HCT116 (cell line): Measurements from ENCODE around the gene THEM4. TPM values are rescaled to one million over a fixed set of nuclear protein-coding genes. Genes with fewer than 3 reads are reported as not detected.

ENCODE experiments used
- EGR1 ChIP-seq: IDR thresholded peaks from 2 replicates; pipeline ENCODE4 v1.6.1; 2012; ENCODE audit warnings: low read depth
- ELF1 ChIP-seq: IDR thresholded peaks from 2 replicates; pipeline ENCODE4 v1.6.1; 2012; ENCODE audit warnings: low read depth, borderline replicate concordance
- EZH2 ChIP-seq: fragments of 200-600 bp; sonication (generic); IDR thresholded peaks from 2 replicates; pipeline ENCODE4 v1.6.1; 2017; ENCODE audit warnings: antibody characterized with exemption, mixed run types
- RAD21 ChIP-seq: IDR thresholded peaks from 2 replicates; pipeline ENCODE4 v1.6.1; 2012; ENCODE audit warnings: low read depth, mild to moderate bottlenecking
- SIN3A ChIP-seq: IDR thresholded peaks from 2 replicates; pipeline ENCODE4 v1.6.1; 2012; ENCODE audit warnings: low read depth
- SRF ChIP-seq: IDR thresholded peaks from 2 replicates; pipeline ENCODE4 v1.6.1; 2012; ENCODE audit warnings: low read depth
- ZBTB33 ChIP-seq: IDR thresholded peaks from 2 replicates; pipeline ENCODE4 v1.6.1; 2011; ENCODE audit warnings: mild to moderate bottlenecking, low read length, moderate library complexity; ENCODE audit not compliant: insufficient replicate concordance; ENCODE audit errors: extremely low read depth
- ZFX ChIP-seq: fragments of 450-650 bp; IDR thresholded peaks from 2 replicates; pipeline ENCODE4 v1.6.1; 2017
- total RNA-seq: library from RNA; stranded (reverse); gene quantifications from one replicate; pipeline ENCODE4 v1.2.1, GENCODE V29; 2021; ENCODE audit not compliant: unreplicated experiment
- TF ChIP-seq, protein P1 (sequence below): IDR thresholded peaks from 2 replicates; pipeline ENCODE4 v1.6.1; 2012; ENCODE audit warnings: low read depth
- TF ChIP-seq, protein P2 (sequence below): IDR thresholded peaks from 2 replicates; pipeline ENCODE4 v1.6.1; 2012

THEM4 gene
- total RNA-seq, 1 experiment from 2014 or later: 17.0 TPM

GRCh38 chr1:151944126-151944856 is 35.0 kb upstream of the THEM4 start (continued):
- TF ChIP-seq ZBTB33: no peak
- TF ChIP-seq, protein P1, sequence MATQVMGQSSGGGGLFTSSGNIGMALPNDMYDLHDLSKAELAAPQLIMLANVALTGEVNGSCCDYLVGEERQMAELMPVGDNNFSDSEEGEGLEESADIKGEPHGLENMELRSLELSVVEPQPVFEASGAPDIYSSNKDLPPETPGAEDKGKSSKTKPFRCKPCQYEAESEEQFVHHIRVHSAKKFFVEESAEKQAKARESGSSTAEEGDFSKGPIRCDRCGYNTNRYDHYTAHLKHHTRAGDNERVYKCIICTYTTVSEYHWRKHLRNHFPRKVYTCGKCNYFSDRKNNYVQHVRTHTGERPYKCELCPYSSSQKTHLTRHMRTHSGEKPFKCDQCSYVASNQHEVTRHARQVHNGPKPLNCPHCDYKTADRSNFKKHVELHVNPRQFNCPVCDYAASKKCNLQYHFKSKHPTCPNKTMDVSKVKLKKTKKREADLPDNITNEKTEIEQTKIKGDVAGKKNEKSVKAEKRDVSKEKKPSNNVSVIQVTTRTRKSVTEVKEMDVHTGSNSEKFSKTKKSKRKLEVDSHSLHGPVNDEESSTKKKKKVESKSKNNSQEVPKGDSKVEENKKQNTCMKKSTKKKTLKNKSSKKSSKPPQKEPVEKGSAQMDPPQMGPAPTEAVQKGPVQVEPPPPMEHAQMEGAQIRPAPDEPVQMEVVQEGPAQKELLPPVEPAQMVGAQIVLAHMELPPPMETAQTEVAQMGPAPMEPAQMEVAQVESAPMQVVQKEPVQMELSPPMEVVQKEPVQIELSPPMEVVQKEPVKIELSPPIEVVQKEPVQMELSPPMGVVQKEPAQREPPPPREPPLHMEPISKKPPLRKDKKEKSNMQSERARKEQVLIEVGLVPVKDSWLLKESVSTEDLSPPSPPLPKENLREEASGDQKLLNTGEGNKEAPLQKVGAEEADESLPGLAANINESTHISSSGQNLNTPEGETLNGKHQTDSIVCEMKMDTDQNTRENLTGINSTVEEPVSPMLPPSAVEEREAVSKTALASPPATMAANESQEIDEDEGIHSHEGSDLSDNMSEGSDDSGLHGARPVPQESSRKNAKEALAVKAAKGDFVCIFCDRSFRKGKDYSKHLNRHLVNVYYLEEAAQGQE: no peak
- TF ChIP-seq, protein P2, sequence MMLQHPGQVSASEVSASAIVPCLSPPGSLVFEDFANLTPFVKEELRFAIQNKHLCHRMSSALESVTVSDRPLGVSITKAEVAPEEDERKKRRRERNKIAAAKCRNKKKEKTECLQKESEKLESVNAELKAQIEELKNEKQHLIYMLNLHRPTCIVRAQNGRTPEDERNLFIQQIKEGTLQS: no peak
- no peak for TF ChIP-seq SRF
- TF ChIP-seq SIN3A: no peak
- no peak for TF ChIP-seq EGR1
- TF ChIP-seq EZH2: no peak
- no peak for TF ChIP-seq RAD21
- TF ChIP-seq ELF1: no peak
- TF ChIP-seq ZFX: no peak
